DND-41 (cell line): Measurements from ENCODE around the gene GPR82.

ENCODE experiments used
- CTCF ChIP-seq: IDR thresholded peaks from 2 replicates; pipeline ENCODE4 v1.5.1; 2012; ENCODE audit warnings: borderline replicate concordance, low read length, moderate library complexity, mild to moderate bottlenecking; ENCODE audit not compliant: poor library complexity, severe bottlenecking; ENCODE audit errors: extremely low read depth
- EZH2 ChIP-seq: IDR thresholded peaks from 3 replicates; pipeline ENCODE4 v1.6.1; 2012; ENCODE audit warnings: borderline replicate concordance, low read depth, mild to moderate bottlenecking, moderate library complexity, low read length, inconsistent platforms; ENCODE audit not compliant: severe bottlenecking

- no peak for TF ChIP-seq EZH2
- TF ChIP-seq CTCF, result no peak
Measured at GRCh38 chrX:41708486-41708885, 15.5 kb upstream of the GPR82 start.
